ENCODE results near the gene ARHGEF16. TPM values are rescaled to one million over a fixed set of nuclear protein-coding genes. Genes with fewer than 3 reads are reported as not detected.

The ARHGEF16 gene
- total RNA-seq, result not detected

- ChIA-PET CTCF (interaction anchor here (1.3 to 2.3 kb wide), 3 partner anchors 31 to 167 kb away, joined by 8 to 22 read pairs (median 13); no protein-coding TSS in a partner anchor), POLR2A (no interaction called here)
- peaks cover 4% of the 10 kb centered on the region for H3K4me1 Mint-ChIP-seq
- no peak within 1 kb of the TSS for H3K27ac Mint-ChIP-seq
- no peak for DNase-seq
- H3K4me3 Mint-ChIP-seq, result no peak within 1 kb of the TSS
- no peaks in the 10 kb centered on the region for H3K36me3 Mint-ChIP-seq (ENCODE audit: low read depth)
- no peaks in the 10 kb centered on the region for H3K9me3 Mint-ChIP-seq
- H3K27me3 Mint-ChIP-seq, result peaks cover 18% of the 10 kb centered on the region
Observed at GRCh38 chr1:3453891-3454810, at the start of gene ARHGEF16. Gene ARHGEF16 (plus strand): TSS chr1:3454665. CDS start chr1:3463085, 8,420 bp downstream.

GRCh38 chr1:3404801-3405200, 49.7 kb upstream of the ARHGEF16 start:
- no peaks in the 10 kb centered on the region for H3K9me3 Mint-ChIP-seq
- no peaks in the 10 kb centered on the region for H3K27me3 Mint-ChIP-seq
- DNase-seq, result no peak
- H3K4me3 Mint-ChIP-seq, result no peak overlapping the region
- ChIA-PET POLR2A (no interaction called here), CTCF (no interaction called here)
- no peaks in the 10 kb centered on the region for H3K36me3 Mint-ChIP-seq (ENCODE audit: low read depth)
- H3K4me1 Mint-ChIP-seq, result no peaks in the 10 kb centered on the region
- H3K27ac Mint-ChIP-seq, result no peak overlapping the region

- no peak for DNase-seq
- Mint-ChIP-seq H3K4me1 (no peaks in the 10 kb centered on the region), H3K4me3 (no peak overlapping the region), H3K27me3 (no peaks in the 10 kb centered on the region), H3K27ac (no peak overlapping the region), H3K36me3 (ENCODE audit: low read depth) (no peaks in the 10 kb centered on the region), H3K9me3 (no peaks in the 10 kb centered on the region)
- ChIA-PET CTCF (no interaction called here), POLR2A (no interaction called here)
Observed at GRCh38 chr1:3405491-3405890, 49.0 kb upstream of the ARHGEF16 start.

- Mint-ChIP-seq H3K27me3 (no peaks in the 10 kb centered on the region), H3K9me3 (no peaks in the 10 kb centered on the region), H3K27ac (no peak overlapping the region), H3K4me3 (no peak overlapping the region), H3K4me1 (no peaks in the 10 kb centered on the region), H3K36me3 (ENCODE audit: low read depth) (no peaks in the 10 kb centered on the region)
- DNase-seq, result no peak
- ChIA-PET POLR2A (no interaction called here), CTCF (no interaction called here)
Observed at GRCh38 chr1:3405974-3406867, 48.2 kb upstream of the ARHGEF16 start.

GRCh38 chr1:3407021-3407420, 47.4 kb upstream of the ARHGEF16 start:
- Mint-ChIP-seq H3K4me1 (no peaks in the 10 kb centered on the region), H3K27me3 (no peaks in the 10 kb centered on the region), H3K36me3 (ENCODE audit: low read depth) (no peaks in the 10 kb centered on the region), H3K9me3 (no peaks in the 10 kb centered on the region), H3K27ac (no peak overlapping the region), H3K4me3 (no peak overlapping the region)
- POLR2A ChIA-PET, result no interaction called here
- CTCF ChIA-PET, result no interaction called here
- no peak for DNase-seq

- no peak for DNase-seq
- H3K27me3 Mint-ChIP-seq, result no peaks in the 10 kb centered on the region
- ChIA-PET POLR2A (no interaction called here), CTCF (no interaction called here)
- no peak overlapping the region for H3K27ac Mint-ChIP-seq
- H3K4me1 Mint-ChIP-seq, result no peaks in the 10 kb centered on the region
- no peaks in the 10 kb centered on the region for H3K9me3 Mint-ChIP-seq
- no peaks in the 10 kb centered on the region for H3K36me3 Mint-ChIP-seq (ENCODE audit: low read depth)
- no peak overlapping the region for H3K4me3 Mint-ChIP-seq
Observed at GRCh38 chr1:3408751-3409266, 45.7 kb upstream of the ARHGEF16 start.

GRCh38 chr1:3409366-3410141, 44.9 kb upstream of the ARHGEF16 start:
- H3K9me3 Mint-ChIP-seq, result no peaks in the 10 kb centered on the region
- POLR2A ChIA-PET, result no interaction called here
- CTCF ChIA-PET, result no interaction called here
- no peak overlapping the region for H3K4me3 Mint-ChIP-seq
- H3K27ac Mint-ChIP-seq, result no peak overlapping the region
- no peaks in the 10 kb centered on the region for H3K27me3 Mint-ChIP-seq
- DNase-seq, result no peak
- no peaks in the 10 kb centered on the region for H3K36me3 Mint-ChIP-seq (ENCODE audit: low read depth)
- H3K4me1 Mint-ChIP-seq, result no peaks in the 10 kb centered on the region

- POLR2A ChIA-PET, result no interaction called here
- no peak overlapping the region for H3K27ac Mint-ChIP-seq
- CTCF ChIA-PET, result no interaction called here
- H3K4me1 Mint-ChIP-seq, result no peaks in the 10 kb centered on the region
- no peak overlapping the region for H3K4me3 Mint-ChIP-seq
- H3K9me3 Mint-ChIP-seq, result no peaks in the 10 kb centered on the region
- H3K27me3 Mint-ChIP-seq, result no peaks in the 10 kb centered on the region
- H3K36me3 Mint-ChIP-seq (ENCODE audit: low read depth), result no peaks in the 10 kb centered on the region
- DNase-seq, result no peak
Observed at GRCh38 chr1:3410142-3410925, 44.1 kb upstream of the ARHGEF16 start.

- Mint-ChIP-seq H3K36me3 (ENCODE audit: low read depth) (no peaks in the 10 kb centered on the region), H3K27ac (no peak overlapping the region), H3K27me3 (no peaks in the 10 kb centered on the region), H3K9me3 (no peaks in the 10 kb centered on the region), H3K4me1 (no peaks in the 10 kb centered on the region), H3K4me3 (no peak overlapping the region)
- ChIA-PET POLR2A (no interaction called here), CTCF (no interaction called here)
- no peak for DNase-seq
Observed at GRCh38 chr1:3411806-3412205, 42.7 kb upstream of the ARHGEF16 start.

- Mint-ChIP-seq H3K4me1 (no peaks in the 10 kb centered on the region), H3K9me3 (no peaks in the 10 kb centered on the region), H3K4me3 (no peak overlapping the region), H3K27ac (no peak overlapping the region), H3K36me3 (ENCODE audit: low read depth) (no peaks in the 10 kb centered on the region), H3K27me3 (no peaks in the 10 kb centered on the region)
- ChIA-PET POLR2A (no interaction called here), CTCF (no interaction called here)
- DNase-seq, result no peak
Observed at GRCh38 chr1:3412376-3412775, 42.1 kb upstream of the ARHGEF16 start.

- H3K27me3 Mint-ChIP-seq, result no peaks in the 10 kb centered on the region
- no peak overlapping the region for H3K27ac Mint-ChIP-seq
- H3K36me3 Mint-ChIP-seq (ENCODE audit: low read depth), result no peaks in the 10 kb centered on the region
- CTCF ChIA-PET, result no interaction called here
- H3K4me1 Mint-ChIP-seq, result no peaks in the 10 kb centered on the region
- no peak overlapping the region for H3K4me3 Mint-ChIP-seq
- no peaks in the 10 kb centered on the region for H3K9me3 Mint-ChIP-seq
- POLR2A ChIA-PET, result no interaction called here
- DNase-seq, result no peak
Observed at GRCh38 chr1:3413975-3414710, 40.3 kb upstream of the ARHGEF16 start.

All from activated CD4-positive, alpha-beta memory T cell treated with anti-CD3 and anti-CD28 coated beads, Interleukin-2, amount 10 ng/mL, durations not matched to agents 7 days and 5 days (primary cell).